Measurements from ENCODE around the gene HES5.
"Not testable (repeated sequence)": the region's sequence is repeated elsewhere in the genome, so short reads cannot be mapped to it uniquely, and the experiment has no call there.

HES5 gene

GRCh38 chr1:2560299-2561073, 30.4 kb upstream of the HES5 start:
- no peak for DNase-seq

DNA sequence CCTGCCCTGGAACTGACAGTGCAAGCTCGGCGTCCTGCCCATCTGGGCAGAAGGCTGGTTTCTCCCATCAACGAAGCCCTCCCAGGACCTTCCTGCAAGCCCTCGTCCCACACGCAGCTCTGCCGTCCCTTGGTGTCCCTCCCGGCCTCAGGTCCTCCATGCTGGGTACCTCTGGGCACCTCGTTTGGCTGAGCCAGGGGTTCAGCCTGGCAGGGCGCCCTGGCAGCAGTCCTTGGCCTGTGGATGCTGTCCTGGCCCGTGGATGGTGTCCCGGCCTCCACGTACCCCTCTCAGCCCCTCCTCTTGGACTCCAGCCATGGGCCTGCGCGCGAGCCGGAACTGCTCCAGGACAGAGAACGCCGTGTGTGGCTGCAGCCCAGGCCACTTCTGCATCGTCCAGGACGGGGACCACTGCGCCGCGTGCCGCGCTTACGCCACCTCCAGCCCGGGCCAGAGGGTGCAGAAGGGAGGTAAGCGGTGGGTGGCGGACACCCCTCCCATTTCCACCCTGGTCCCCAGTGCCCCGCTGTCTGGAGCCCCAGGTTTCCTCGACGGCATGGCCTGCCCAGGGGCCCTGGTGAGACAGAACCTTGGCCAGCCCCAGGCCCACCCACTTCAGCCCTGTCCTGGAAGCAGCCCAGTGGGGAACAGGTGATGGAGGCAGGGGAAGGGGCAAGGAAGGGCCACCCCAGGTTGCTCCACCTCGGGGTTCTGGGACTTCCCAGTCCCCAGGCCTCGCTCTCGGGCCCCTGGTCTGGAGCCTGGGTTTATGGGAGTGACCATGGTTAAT, 29.6 kb upstream of the HES5 start:
- DNase-seq = no peak

- DNase-seq = no peak
Measured at GRCh38 chr1:2558861-2559260, 28.8 kb upstream of the HES5 start.

DNA sequence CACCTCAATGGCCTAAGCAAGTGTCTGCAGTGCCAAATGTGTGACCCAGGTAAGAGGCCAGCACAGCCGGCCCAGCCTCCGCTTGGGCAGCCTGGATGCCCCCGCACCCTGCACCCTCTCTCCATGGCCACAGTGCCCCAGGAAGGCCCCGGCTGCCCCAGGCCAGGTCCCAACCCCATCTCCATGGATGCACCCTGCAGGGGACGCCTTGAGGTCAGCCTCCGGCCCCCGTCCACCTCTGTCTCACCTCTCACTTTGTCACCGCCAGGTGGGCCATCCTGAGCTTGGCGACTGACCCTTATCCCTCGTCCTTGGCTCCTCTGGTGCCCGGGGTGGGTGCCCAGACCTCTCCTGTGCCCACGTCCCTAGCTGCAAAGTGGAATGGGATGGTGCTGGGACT, 28.4 kb upstream of the HES5 start:
- no peak for DNase-seq

DNA sequence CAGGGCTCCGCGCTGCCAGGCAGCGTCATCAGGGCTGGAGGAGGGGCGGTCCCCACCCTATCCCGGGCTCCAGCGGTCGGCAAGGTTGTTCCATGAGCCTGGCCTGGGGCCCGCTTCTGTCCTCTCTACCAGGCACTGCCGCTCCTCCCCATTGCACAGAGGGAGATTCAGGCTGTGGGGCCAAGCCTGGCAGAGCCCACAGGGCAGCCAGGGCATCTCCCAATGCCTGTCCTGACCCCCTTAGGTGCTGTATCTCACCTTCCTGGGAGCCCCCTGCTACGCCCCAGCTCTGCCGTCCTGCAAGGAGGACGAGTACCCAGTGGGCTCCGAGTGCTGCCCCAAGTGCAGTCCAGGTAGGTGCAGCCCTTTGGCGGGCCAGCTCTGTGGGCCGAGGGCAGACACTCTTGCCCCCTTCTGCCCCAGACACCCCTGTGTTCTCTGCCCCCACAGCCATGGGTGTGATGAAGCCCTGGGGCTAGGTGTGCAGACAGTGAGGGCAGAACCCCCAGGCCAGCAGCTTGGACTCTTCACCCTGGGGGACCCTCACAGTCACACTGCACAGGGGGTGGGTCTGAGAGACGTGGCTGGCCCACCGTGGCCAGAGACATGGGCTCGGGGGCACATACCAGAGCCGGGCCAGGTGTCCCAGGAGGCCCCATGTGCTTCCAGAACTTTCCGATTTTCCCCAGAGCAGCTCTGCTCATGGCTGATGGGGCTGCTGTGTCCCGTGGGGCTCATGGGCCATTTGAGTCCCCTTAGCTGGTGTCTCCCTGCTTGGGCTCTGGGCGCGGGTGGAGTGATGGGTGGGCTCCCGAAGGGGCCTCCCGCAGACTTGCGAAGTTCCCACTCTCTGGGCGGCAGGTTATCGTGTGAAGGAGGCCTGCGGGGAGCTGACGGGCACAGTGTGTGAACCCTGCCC, 27.7 kb upstream of the HES5 start:
- no peak for DNase-seq

- no peak for DNase-seq
Measured at GRCh38 chr1:2556678-2557481, 26.8 kb upstream of the HES5 start.

DNA sequence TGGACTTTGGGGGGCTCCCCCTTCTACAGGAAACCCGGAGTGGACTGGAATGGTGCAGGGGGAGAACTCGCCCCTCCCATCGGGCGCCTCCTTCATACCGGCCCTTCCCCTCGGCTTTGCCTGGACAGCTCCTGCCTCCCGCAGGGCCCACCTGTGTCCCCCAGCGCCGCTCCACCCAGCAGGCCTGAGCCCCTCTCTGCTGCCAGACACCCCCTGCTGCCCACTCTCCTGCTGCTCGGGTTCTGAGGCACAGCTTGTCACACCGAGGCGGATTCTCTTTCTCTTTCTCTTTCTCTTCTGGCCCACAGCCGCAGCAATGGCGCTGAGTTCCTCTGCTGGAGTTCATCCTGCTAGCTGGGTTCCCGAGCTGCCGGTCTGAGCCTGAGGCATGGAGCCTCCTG, 26.2 kb upstream of the HES5 start, which contains the start of gene TNFRSF14:
TNFRSF14 (plus strand) TSS at position 95 of the 401 bp plus-strand sequence; CDS start at position 389, 294 bp downstream.
- no peak for DNase-seq

DNA sequence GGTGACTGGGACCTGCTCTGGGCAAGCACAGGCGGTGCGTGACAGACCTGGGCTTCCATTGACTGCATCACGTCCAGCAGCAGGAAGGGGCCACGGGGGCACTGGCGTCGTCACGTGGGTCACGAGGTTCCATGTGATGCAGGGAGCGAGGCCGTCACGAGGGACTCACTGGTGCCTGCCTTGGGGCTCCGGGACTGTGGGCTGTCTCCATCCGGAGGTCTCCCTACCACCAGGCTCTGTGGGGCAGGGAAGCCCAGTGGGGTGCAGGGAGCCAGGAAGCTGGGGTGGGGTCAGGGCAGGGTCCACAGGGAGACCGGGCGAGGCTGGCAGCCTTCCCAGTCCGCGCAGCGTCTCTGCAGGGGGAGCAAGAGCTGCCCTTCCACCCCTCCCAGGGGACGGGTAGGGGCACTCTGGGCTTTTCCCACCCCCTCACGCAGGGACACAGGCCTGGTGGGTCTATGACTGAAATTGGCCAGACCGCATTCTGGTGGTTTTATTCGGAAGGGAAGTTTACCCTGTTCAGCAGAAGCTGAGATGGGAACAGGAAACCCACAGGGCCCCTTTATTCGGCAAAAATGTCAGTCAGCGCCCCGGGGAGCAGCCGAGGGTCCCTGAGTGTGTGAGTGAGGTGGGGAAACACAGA, 25.7 kb upstream of the HES5 start:
- no peak for DNase-seq

GRCh38 chr1:2554621-2555387, 24.7 kb upstream of the HES5 start:
- no peak for DNase-seq

DNA sequence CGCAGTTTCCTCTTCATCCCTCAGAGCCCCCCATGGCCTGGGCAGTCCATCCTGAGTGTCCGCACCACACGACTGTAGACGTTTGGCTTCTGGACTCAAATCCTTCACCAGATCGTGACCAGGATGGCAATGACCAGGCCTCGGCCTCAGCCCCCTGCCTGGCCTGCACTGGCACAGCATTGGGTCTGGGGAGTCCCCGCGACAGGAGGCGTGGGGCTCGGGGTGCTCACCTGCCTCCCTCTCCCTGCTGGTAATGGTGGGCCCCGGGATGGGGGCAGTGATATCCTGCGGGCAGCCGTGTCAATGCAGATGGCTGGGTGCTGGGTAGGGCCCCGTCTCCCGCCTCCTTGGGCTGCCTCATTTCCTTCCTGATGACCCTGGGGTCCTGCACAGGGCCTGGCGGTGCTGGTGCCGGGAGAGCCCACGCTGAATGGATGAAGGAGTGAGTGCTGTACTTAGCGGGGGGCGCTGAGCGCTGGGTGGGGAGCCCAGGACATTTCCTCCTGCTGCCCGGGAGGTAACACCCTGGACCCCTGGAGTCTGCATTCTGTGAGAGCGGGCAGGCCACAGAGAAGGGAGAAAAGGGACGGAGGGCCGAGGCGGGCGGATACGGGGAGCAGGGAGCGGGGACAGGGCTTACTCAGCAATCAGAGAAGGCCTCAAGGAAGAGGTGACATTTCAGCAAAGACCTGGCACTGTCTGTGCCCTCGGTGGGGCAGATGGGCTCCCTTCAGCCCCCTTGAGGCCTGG, 24.0 kb upstream of the HES5 start:
- DNase-seq = no peak

DNA sequence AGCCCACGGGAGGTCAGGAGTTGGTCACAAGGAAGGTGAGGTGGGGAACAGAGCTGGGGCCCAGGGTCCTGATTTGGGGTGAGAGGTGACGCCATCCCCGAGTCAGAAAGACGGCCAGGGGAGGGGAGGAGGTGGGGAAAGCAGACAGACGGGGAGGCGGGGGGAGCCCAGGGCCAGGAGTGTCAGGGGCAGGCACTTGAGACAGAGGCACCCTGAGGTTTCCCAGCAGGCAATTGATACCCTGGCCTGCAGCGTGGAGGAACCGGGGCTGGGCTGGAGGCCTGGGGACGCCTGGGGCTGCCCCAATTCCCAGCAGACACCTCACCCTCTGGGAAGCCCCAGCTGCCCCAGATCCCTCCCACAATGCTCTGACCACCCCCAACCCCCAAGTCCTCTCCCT, 23.0 kb upstream of the HES5 start:
- not testable (repeated sequence) for DNase-seq

DNA sequence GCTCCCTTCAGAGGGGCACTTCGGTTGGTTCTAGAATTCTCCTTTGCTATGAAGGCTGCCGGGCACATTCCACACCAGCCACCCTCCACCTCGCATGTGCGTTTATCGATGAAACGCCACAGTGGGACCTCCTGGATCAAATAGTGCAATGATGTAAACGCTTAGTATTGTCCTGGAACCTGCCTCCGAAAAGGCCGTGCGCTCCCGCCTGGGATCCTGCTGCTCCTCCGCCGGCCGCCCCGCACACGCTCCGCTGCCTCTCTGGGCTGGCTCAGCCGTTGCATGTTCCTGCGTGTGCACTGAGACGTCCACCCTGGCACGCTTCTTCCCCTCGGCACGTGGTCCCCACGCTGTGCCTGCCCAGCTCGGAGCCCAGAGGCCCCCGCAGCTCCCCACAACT, 22.1 kb upstream of the HES5 start:
- no peak for DNase-seq

DNA sequence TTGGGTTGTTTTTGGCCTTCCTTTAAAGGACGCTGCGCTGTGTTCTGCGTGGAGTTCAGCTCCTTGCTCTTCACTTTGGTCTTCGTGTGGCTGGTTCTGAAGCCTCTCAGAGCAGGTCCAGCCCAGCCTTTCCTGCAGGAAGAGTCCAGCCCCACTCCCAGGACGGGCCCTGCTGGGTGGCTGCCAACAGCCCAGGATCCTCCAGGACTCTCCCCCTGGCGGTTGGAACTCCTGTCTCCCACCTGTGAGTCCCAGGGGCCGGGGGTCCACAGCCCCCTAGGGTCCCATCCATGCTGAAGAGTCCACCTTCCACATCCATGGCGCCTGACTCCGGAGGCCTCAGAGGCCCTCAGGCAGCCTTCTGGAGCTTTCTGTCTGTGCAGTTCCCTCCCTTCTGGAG, 21.5 kb upstream of the HES5 start:
- DNase-seq = not testable (repeated sequence)

DNA sequence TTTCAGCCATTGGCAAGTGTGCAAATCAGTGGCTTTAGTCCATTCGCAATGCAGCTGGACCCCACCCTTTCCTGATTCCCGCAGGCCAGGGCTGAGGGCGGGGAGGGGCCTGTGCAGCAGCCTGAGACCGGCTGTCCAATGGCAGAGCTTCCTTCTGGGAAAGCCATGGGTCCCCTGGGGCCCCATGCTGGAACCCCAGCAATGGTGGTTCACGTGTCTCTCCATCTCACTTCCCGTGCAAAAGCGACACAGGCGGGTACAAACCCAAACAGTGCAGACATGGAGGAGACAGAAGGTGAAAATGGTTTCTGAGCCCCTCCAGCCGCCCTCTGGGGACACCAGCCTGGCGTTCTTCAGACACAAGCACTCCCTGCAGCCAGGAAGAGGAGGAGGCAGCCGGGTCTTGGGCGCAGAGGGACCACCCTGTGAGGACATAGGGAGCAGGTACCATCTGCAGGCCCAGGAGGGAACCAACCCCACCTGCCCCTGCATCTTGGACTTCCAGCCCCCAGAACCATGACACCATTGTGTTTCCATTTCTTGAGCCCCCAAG, 20.3 kb upstream of the HES5 start:
- DNase-seq = not testable (repeated sequence)

DNA sequence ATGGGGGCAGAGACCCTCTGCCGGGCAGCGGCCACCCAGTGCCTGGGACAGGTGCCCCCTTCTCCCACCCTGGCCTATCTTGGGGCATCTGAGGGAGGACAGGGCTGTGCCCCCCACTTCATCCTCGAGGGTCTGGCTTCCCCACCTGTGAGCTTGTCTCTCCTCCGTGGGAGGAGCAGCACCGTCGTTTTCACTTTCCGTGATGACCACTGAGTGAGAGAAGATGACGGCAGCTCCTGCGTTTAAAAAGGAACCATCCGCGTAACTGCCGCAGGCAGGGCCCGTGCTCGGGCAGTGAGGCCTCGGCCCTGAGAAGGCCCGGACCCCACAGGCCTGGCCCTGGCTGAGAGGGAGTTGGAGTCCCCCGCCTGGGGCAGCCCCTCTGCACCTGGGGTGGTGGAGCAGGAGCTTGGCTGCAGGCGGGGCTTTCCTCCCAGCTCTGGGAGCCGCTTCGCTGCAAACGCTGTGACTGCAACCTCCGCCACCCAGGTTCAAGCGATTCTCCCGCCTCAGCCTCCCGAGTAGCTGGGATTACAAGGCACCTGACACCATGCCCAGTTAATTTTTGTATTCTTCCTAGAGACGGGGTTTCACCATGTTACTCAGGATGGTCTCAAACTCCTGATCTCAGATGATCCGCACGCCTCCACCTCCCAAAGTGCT, 19.4 kb upstream of the HES5 start:
- not testable (repeated sequence) for DNase-seq

- peak; percentile 48 for DNase-seq
Measured at GRCh38 chr1:2548068-2548589, 18.1 kb upstream of the HES5 start.

DNA sequence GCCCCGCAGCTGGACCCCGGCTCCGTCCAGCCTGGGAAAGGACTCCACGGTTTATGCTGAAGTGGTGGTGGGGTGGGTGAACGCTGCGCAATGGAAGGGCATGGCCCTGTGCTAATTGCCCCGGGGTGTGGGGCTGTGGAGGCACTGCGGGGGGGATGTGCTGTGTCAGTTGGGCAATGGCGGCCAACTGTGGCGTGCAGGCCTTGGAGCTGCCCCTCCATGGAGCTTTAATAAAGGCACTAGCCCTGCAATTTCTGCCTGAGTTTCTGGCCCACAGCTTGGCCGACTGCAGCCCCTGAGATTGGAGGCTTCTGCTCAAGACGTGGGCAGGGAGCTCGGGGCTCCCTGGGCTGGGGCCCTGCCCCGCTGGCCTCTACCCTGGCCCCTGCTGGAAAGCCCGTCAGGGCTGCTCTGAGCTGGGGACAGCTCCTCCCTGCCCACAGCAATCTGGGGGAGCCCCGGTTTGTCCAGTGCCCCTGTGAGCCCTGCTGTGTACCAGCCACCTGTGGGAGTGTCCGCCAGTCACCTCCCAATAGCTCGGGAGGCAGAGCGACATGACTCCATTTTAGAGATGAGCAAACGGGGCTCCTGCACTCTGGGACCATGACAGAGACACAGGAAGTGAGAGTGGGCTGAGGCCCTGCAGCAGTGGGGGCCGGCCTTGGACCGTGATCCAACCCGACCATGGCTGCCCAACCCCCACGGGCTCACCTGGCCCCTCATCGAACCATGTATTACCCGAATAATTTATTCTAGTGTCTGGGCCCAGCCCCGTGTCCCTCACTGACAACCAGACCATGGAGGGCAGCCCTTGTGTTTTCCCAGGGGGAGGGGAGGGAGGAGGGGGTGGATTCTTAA, 17.4 kb upstream of the HES5 start:
- DNase-seq = no peak
